Measurements from ENCODE around the gene ZNF407.

Gene ZNF407

DNA sequence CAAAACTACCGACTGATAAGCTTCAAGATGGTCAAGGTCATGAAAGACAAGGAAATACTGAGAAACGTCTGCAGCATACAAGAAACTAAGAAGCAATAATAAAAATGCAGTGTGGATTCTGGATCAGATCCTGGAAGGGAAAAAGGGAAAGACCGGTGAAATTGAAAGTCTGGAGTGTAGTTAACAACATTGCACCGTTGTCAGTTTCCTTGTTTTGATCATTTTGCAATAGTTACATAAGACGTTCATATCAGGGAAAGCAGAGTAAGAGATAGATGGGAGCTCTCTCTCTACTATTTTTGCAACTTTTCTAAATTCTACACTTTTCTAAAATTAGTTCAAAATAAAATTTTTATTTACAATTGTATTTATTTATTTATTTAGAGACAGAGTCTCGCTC is 15.0 kb upstream of the ZNF407 start:
- no peak overlapping the region for H3K4me3 ChIP-seq (ENCODE audit: low read depth, low read length)
- TF ChIP-seq, protein P1, sequence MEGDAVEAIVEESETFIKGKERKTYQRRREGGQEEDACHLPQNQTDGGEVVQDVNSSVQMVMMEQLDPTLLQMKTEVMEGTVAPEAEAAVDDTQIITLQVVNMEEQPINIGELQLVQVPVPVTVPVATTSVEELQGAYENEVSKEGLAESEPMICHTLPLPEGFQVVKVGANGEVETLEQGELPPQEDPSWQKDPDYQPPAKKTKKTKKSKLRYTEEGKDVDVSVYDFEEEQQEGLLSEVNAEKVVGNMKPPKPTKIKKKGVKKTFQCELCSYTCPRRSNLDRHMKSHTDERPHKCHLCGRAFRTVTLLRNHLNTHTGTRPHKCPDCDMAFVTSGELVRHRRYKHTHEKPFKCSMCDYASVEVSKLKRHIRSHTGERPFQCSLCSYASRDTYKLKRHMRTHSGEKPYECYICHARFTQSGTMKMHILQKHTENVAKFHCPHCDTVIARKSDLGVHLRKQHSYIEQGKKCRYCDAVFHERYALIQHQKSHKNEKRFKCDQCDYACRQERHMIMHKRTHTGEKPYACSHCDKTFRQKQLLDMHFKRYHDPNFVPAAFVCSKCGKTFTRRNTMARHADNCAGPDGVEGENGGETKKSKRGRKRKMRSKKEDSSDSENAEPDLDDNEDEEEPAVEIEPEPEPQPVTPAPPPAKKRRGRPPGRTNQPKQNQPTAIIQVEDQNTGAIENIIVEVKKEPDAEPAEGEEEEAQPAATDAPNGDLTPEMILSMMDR (IDR thresholded peaks at IDR 0.05; ENCODE audit: control insufficient read depth, extremely low read depth, insufficient read depth): no peak
- no peak for DNase-seq (ENCODE audit: low read depth)

DNA sequence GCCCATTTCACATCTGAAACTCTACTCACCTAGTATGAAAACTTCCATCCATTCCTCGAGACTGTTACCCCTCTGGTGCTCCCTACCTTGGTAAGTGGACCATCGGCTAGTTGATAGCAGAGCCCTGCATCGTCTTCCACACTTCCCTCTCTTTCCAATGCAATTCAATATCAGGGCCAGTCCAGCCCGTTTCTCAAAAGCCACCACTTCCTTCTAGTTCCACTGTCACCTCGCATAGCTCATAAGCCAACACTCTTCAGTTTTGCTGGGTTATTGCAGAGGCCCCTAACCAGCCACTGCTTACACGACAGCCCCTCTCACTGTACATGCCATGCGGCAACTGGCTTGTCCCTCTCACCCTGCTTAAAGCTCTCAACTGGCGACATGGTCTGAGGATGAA is 10.2 kb upstream of the ZNF407 start:
- TF ChIP-seq, protein P1 (IDR thresholded peaks at IDR 0.05; ENCODE audit: control insufficient read depth, extremely low read depth, insufficient read depth): no peak
- no peak overlapping the region for H3K4me3 ChIP-seq (ENCODE audit: low read depth, low read length)
- no peak for DNase-seq (ENCODE audit: low read depth)

DNA sequence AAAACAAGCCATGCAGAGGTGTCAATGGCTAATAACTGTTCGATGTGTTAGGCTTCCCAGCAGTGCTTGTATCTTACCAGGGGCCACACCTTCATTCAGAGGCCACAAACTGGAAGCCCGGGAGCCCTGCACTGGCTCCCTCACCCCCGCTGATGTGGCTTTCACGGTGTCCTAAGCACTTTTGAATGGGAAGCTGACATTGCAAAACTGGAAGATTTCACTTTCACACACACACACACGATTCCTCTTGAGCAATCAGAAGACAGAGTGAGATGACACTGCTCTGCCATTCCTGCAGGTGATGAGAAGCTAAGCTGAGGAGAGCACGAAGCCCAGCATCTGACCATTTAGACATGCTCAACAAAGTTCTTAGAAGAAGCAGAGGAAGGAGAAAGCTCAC is 8.6 kb upstream of the ZNF407 start:
- TF ChIP-seq, protein P1 (IDR thresholded peaks at IDR 0.05; ENCODE audit: control insufficient read depth, extremely low read depth, insufficient read depth): no peak
- DNase-seq (ENCODE audit: low read depth): no peak
- no peak overlapping the region for H3K4me3 ChIP-seq (ENCODE audit: low read depth, low read length)

DNA sequence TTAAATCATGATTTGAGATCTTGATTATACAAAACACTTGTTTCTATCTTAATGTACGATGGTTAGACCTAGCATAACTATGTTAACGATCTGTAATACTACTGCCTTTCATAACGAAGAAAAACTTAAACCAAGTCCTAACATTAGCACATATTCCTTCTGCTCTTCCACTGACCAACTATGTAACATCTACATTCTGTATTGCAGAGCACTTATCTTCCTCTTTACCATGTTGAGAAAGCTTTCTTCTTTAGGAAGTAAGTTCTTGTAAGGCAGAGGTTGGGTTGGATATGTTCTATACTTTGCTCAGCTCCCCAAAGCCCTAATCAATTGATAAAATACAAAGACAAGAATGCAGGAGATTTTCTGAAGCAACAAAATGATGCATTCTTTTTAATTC is 7.9 kb upstream of the ZNF407 start:
- TF ChIP-seq, protein P1 (IDR thresholded peaks at IDR 0.05; ENCODE audit: control insufficient read depth, extremely low read depth, insufficient read depth): no peak
- no peak overlapping the region for H3K4me3 ChIP-seq (ENCODE audit: low read depth, low read length)
- DNase-seq (ENCODE audit: low read depth): no peak

DNA sequence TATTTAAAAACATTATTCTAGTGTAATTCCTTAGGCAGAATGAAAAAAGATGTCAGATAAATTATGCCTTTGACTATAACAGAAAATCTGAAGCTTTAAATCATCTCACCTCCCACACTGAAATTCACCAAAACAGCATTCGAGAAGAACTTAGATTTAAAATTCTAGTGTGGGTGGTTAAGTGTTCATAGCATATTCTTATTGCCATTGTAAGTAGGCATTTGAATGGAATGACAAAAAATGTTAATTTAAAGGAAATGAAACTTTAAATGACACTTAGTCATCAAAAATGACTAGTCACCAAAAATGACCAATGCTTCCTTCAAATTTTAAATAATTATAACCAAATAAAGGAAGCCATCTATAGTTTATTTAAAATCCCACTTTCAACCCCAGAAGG is 7.0 kb upstream of the ZNF407 start:
- no peak for DNase-seq (ENCODE audit: low read depth)
- TF ChIP-seq, protein P1 (IDR thresholded peaks at IDR 0.05; ENCODE audit: control insufficient read depth, extremely low read depth, insufficient read depth): no peak
- H3K4me3 ChIP-seq (ENCODE audit: low read depth, low read length): no peak overlapping the region

DNA sequence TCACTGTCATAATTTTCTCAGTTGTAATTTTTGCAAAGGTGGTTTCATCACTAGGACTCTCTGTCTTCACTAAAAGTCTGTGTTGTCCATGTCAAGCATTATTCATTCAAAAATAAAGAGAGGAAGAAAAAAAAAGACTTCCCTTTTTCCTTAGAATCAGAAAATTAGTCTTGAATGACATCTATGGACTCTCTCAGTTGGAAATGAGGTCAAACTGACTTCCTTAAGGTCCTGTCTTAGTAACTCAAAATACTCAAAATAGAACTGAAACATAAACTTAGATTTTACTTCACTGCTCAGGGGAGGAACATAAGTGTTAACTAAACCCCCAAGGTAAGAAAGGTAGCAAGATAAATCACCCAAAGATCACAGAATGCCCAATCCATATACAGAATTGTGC is 2.2 kb upstream of the ZNF407 start:
- DNase-seq (ENCODE audit: low read depth): no peak
- TF ChIP-seq, protein P1 (IDR thresholded peaks at IDR 0.05; ENCODE audit: control insufficient read depth, extremely low read depth, insufficient read depth): no peak
- no peak overlapping the region for H3K4me3 ChIP-seq (ENCODE audit: low read depth, low read length)

DNA sequence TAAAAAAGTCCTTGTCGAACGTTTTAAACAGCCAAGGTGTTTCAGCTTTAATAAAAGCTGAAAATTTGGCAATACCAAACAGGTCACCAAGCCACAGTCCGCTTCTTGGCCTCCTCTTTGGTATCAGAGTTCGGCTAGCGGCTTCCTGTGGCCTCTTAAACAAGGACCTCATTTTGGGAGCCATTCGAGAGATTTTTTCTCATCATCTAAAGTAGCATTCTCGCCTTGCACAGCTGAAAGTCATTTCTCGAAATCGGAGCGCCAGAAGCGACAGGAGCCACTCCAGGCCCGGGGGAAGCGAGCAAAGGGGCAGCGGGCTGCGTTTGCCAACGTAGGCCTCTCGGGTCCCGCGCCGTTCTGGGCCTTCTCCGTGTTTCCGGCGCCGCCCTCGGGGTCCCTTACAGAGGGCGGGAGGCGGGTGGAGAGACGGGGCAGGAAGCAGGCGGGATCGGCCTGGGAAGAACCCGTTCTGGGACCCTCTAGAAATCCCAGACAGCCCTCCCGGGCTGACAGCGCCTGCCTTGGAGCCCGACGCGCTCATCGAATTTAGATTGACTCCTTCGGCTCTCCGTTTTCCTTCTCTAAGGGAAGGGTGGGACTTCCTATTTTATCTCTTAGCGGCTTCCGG is 522 bp upstream of the ZNF407 start:
- H3K4me3 ChIP-seq (ENCODE audit: low read depth, low read length): peak overlapping the region; percentile 89
- DNase-seq (ENCODE audit: low read depth): peak; percentile 14
- TF ChIP-seq, protein P1 (IDR thresholded peaks at IDR 0.05; ENCODE audit: control insufficient read depth, extremely low read depth, insufficient read depth): no peak
